Upper lobe of right lung (tissue), 1 donor: ENCODE measurements around the gene NUDT7. TPM values are rescaled to one million over a fixed set of nuclear protein-coding genes. Genes with fewer than 3 reads are reported as not detected.

Experiments
- ATAC-seq: fragments of 200-7000 bp; cut with Tn5 transposase; one replicate; pipeline ENCODE4 v1.9.1; 2020; ENCODE audit warnings: mild to moderate bottlenecking, moderate library complexity
- DNase-seq: peaks from one replicate; pipeline ENCODE4 v3.0.0-alpha.2; 2020
- H3K27ac ChIP-seq: fragments of 200-600 bp; one replicate; pipeline ENCODE4 v1.8.0; 2022
- H3K27me3 ChIP-seq: fragments of 200-600 bp; one replicate; pipeline ENCODE4 v1.8.0; 2022; ENCODE audit warnings: mild to moderate bottlenecking
- H3K36me3 ChIP-seq: fragments of 200-600 bp; one replicate; pipeline ENCODE4 v1.8.0; 2022
- H3K4me1 ChIP-seq: fragments of 200-600 bp; one replicate; pipeline ENCODE4 v1.8.0; 2022
- H3K4me3 ChIP-seq: fragments of 200-600 bp; one replicate; pipeline ENCODE4 v1.8.0; 2022; ENCODE audit warnings: mild to moderate bottlenecking
- H3K9me3 ChIP-seq: fragments of 200-600 bp; one replicate; pipeline ENCODE4 v1.8.0; 2022
- CTCF ChIP-seq: fragments of 200-600 bp; IDR thresholded peaks from one replicate; pipeline ENCODE4 v1.8.0; 2022; ENCODE audit warnings: antibody characterized with exemption
- intact Hi-C: fragments of 100-400 bp; cut with DNase I; formaldehyde crosslinking; loops from one replicate; pipeline ENCODE4 v1.11.0; 2022
- total RNA-seq: library from RNA; stranded (reverse); fragmentation: NEBNext Ultra II Directional; extraction: Animal tissue kit (Norgen Biotek cat#: 25700); gene quantifications from one replicate; pipeline ENCODE4 v1.2.1, GENCODE V29; 2021
- donor health status: DM: no; HTN: yes; CAD: no; lungs with severe emphysema.

NUDT7 gene
- total RNA-seq, 1 donor from 2014 or later = 7.2 TPM

- intact Hi-C loops = no loop called here
- no peak for ATAC-seq
- peaks cover 45% of the 10 kb centered on the region for H3K27me3 ChIP-seq
These were observed 65.1 kb downstream of the NUDT7 start for GRCh38 chr16:77787452-77787851.

GRCh38 chr16:77788181-77789084, 66.1 kb downstream of the NUDT7 start, which contains the start of gene VAT1L:
Gene VAT1L, plus strand, starts transcription at chr16:77788564. Its CDS starts 119 bp downstream, at chr16:77788683.
- no peak within 1 kb of the TSS for H3K27ac ChIP-seq
- peak within 1 kb of the TSS; percentile 47 for H3K4me3 ChIP-seq
- no peak for DNase-seq
- no peak for TF ChIP-seq CTCF
- intact Hi-C loops = no loop called here
- peaks cover 45% of the 10 kb centered on the region for H3K27me3 ChIP-seq
- H3K36me3 ChIP-seq = no peaks in the 10 kb centered on the region
- ATAC-seq = peak; percentile 74
- peaks cover 5% of the 10 kb centered on the region for H3K4me1 ChIP-seq
- no peaks in the 10 kb centered on the region for H3K9me3 ChIP-seq

More at GRCh38 chr16:77787452-77787851, 65.1 kb downstream of the NUDT7 start:
- Histone ChIP-seq H3K36me3 (no peaks in the 10 kb centered on the region), H3K4me1 (peaks cover 5% of the 10 kb centered on the region), H3K9me3 (no peaks in the 10 kb centered on the region), H3K27ac (no peak overlapping the region), H3K4me3 (no peak overlapping the region)
- TF ChIP-seq CTCF = no peak
- no peak for DNase-seq

- H3K4me1 ChIP-seq = peaks cover 5% of the 10 kb centered on the region
- H3K27ac ChIP-seq = no peak overlapping the region
- H3K27me3 ChIP-seq = peaks cover 45% of the 10 kb centered on the region
- no peak for TF ChIP-seq CTCF
- peak; percentile 18 for ATAC-seq
- H3K36me3 ChIP-seq = no peaks in the 10 kb centered on the region
- H3K9me3 ChIP-seq = no peaks in the 10 kb centered on the region
- intact Hi-C loops = no loop called here
- H3K4me3 ChIP-seq = peak overlapping the region; percentile 47
- no peak for DNase-seq
These were observed 67.0 kb downstream of the NUDT7 start for GRCh38 chr16:77789085-77790008.

- TF ChIP-seq CTCF = no peak
- H3K4me1 ChIP-seq = peaks cover 5% of the 10 kb centered on the region
- intact Hi-C loops = no loop called here
- no peaks in the 10 kb centered on the region for H3K36me3 ChIP-seq
- H3K4me3 ChIP-seq = no peak overlapping the region
- H3K9me3 ChIP-seq = no peaks in the 10 kb centered on the region
- no peak overlapping the region for H3K27ac ChIP-seq
- DNase-seq = no peak
- ATAC-seq = no peak
- peaks cover 45% of the 10 kb centered on the region for H3K27me3 ChIP-seq
These were observed 67.7 kb downstream of the NUDT7 start for GRCh38 chr16:77790009-77790372.

GRCh38 chr16:77790912-77791311, 68.6 kb downstream of the NUDT7 start:
- H3K27me3 ChIP-seq = peaks cover 46% of the 10 kb centered on the region
- no peak overlapping the region for H3K4me3 ChIP-seq
- no peak overlapping the region for H3K27ac ChIP-seq
- intact Hi-C loops = no loop called here
- H3K36me3 ChIP-seq = no peaks in the 10 kb centered on the region
- TF ChIP-seq CTCF = no peak
- DNase-seq = no peak
- peaks cover 5% of the 10 kb centered on the region for H3K4me1 ChIP-seq
- no peak for ATAC-seq
- no peaks in the 10 kb centered on the region for H3K9me3 ChIP-seq

Other genes with a start within 250 kb of the NUDT7 start
- gene VAT1L, start 66.0 kb downstream of the NUDT7 start, total RNA-seq = 0.32 TPM